Gastrocnemius medialis (tissue), 4 donors: Measurements from ENCODE around the gene CYFIP2. TPM values are rescaled to one million over a fixed set of nuclear protein-coding genes. Genes with fewer than 3 reads are reported as not detected.

Experiments used
- ATAC-seq, 2 donors: fragments of 150-250 bp; one replicate each; pipeline ENCODE4 v1.9.1; 2016
- DNase-seq, 2 donors: peaks; one replicate each; pipeline ENCODE4 v3.0.0-alpha.2; 2019
- H3K27ac ChIP-seq, 4 donors: fragments of 200-600 bp; sonication (generic); 1 replicate in 1 of 4; 2 replicates in 3 of 4; pipeline ENCODE4 v1.5.1; 2016 to 2018; ENCODE audit warnings: mild to moderate bottlenecking in 2 of 4, moderate library complexity in 1 of 4
- H3K27me3 ChIP-seq, 3 donors: fragments of 200-600 bp; sonication (generic) in 2 of 3; 1 replicate in 1 of 3; 2 replicates in 2 of 3; pipeline versions ENCODE4 v1.5.1 to v1.6.0; 2016 to 2019; ENCODE audit warnings: mild to moderate bottlenecking in 1 of 3, moderate library complexity in 1 of 3
- H3K36me3 ChIP-seq, 2 donors: fragments of 200-600 bp; sonication (generic) in 1 of 2; one replicate each; pipeline ENCODE4 v1.5.1; 2017 to 2018
- H3K4me1 ChIP-seq, 2 donors: fragments of 200-600 bp; sonication (generic) in 1 of 2; one replicate each; pipeline ENCODE4 v1.5.1; 2016 to 2017; ENCODE audit warnings: mild to moderate bottlenecking in 2 of 2
- H3K4me3 ChIP-seq, 4 donors: fragments of 200-600 bp; sonication (generic) in 3 of 4; 1 replicate in 1 of 4; 2 replicates in 3 of 4; pipeline ENCODE4 v1.5.1; 2016 to 2019; ENCODE audit warnings: mild to moderate bottlenecking in 2 of 4
- H3K9me3 ChIP-seq, 3 donors: fragments of 200-600 bp; sonication (generic) in 2 of 3; 1 replicate in 1 of 3; 2 replicates in 2 of 3; pipeline ENCODE4 v1.5.1; 2016 to 2019
- POLR2A ChIP-seq, 2 donors: fragments of 450-650 bp; IDR thresholded peaks; one replicate each; pipeline ENCODE4 v1.6.1; 2017; ENCODE audit warnings: antibody characterized with exemption in 2 of 2, mild to moderate bottlenecking in 2 of 2, moderate library complexity in 2 of 2
- in situ Hi-C, 4 donors: fragments of 200-750 bp; cut with MboI; loops; one replicate each; pipeline versions ENCODE4 v1.15.0 to v1.8.0; 2017; ENCODE audit warnings: low sequenced_read_pairs in 4 of 4
- intact Hi-C: fragments of 100-400 bp; cut with DNase I; formaldehyde crosslinking; loops from one replicate; pipeline ENCODE4 v1.15.1; 2023; ENCODE audit warnings: low total_unique reads
- total RNA-seq, 4 donors: library from RNA; depleted of rRNA; stranded (reverse); fragments of >200 nt; gene quantifications; one replicate each; pipeline versions ENCODE4 v1.1.0 to v1.2.3, GENCODE V29; 2016
- TF ChIP-seq, protein P1 (sequence below), 5 experiments: fragments of 450-650 bp in 3 of 5; fragments of 200-600 bp in 2 of 5; sonication (generic) in 2 of 5; IDR thresholded peaks in 4 of 5; conservative IDR thresholded peaks in 1 of 5; 1 replicate in 4 of 5; 2 replicates in 1 of 5; pipeline ENCODE4 v1.5.1; 2016 to 2019; ENCODE audit warnings: antibody characterized with exemption in 5 of 5, mild to moderate bottlenecking in 3 of 5, moderate library complexity in 3 of 5

The CYFIP2 gene
- total RNA-seq, 4 donors from 2014 or later: 5.9 to 15.5 (median 10.7) TPM

DNA sequence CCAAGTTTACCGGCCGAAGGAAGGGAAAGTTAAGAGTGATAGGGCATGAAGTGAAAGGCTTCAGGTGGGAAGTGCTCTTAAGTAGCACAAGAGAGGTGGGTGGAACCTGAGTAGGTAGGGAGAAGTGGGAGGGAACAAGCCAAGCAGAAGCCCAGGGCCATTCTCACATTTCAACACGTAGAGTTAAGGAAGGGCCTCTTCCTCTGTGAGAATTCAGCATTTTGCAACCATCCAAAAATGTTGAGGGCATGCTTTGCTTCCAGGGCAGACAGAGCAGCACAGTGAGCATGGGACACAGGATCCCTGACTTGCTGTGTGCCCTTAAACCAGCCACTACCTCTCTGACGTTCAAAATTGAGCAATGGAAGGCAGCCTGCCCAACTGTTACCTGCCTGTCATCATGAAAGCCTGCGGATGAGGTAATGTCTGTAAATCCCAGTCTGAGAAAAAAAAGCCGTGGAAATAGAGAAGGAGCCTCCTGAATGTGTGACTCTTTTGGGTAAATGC lies 3.3 kb downstream of the CYFIP2 start:
- TF ChIP-seq POLR2A (IDR thresholded peaks at IDR 0.05): no peak
- TF ChIP-seq, protein P1, sequence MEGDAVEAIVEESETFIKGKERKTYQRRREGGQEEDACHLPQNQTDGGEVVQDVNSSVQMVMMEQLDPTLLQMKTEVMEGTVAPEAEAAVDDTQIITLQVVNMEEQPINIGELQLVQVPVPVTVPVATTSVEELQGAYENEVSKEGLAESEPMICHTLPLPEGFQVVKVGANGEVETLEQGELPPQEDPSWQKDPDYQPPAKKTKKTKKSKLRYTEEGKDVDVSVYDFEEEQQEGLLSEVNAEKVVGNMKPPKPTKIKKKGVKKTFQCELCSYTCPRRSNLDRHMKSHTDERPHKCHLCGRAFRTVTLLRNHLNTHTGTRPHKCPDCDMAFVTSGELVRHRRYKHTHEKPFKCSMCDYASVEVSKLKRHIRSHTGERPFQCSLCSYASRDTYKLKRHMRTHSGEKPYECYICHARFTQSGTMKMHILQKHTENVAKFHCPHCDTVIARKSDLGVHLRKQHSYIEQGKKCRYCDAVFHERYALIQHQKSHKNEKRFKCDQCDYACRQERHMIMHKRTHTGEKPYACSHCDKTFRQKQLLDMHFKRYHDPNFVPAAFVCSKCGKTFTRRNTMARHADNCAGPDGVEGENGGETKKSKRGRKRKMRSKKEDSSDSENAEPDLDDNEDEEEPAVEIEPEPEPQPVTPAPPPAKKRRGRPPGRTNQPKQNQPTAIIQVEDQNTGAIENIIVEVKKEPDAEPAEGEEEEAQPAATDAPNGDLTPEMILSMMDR (IDR thresholded peaks at IDR 0.05 in 4 of 5, conservative IDR thresholded peaks at IDR 0.05 in 1 of 5): no peak
- no peaks in the 10 kb centered on the region for H3K36me3 ChIP-seq
- H3K4me3 ChIP-seq: no peak overlapping the region
- peaks cover 8 to 14% of the 10 kb centered on the region in 2 donors for H3K4me1 ChIP-seq
- intact Hi-C loops (no loop called here), in situ Hi-C loops (no loop called here)
- ATAC-seq: no peak
- no peaks in the 10 kb centered on the region for H3K27me3 ChIP-seq
- H3K27ac ChIP-seq: peak overlapping the region in 1 of 4 donors; percentile 73
- no peaks in the 10 kb centered on the region for H3K9me3 ChIP-seq
- no peak for DNase-seq

GRCh38 chr5:157269761-157270272 lies 3.9 kb downstream of the CYFIP2 start:
- no peaks in the 10 kb centered on the region for H3K9me3 ChIP-seq
- H3K4me1 ChIP-seq: peaks cover 8 to 14% of the 10 kb centered on the region in 2 donors
- no peak for TF ChIP-seq POLR2A (IDR thresholded peaks at IDR 0.05)
- TF ChIP-seq, protein P1 (IDR thresholded peaks at IDR 0.05 in 4 of 5, conservative IDR thresholded peaks at IDR 0.05 in 1 of 5): no peak
- H3K27me3 ChIP-seq: no peaks in the 10 kb centered on the region
- intact Hi-C loops (no loop called here), in situ Hi-C loops (no loop called here)
- DNase-seq: no peak
- ATAC-seq: no peak
- no peaks in the 10 kb centered on the region for H3K36me3 ChIP-seq
- no peak overlapping the region for H3K27ac ChIP-seq
- H3K4me3 ChIP-seq: no peak overlapping the region

GRCh38 chr5:157270771-157271170 lies 4.8 kb downstream of the CYFIP2 start:
- in situ Hi-C loops: no loop called here
- no peaks in the 10 kb centered on the region for H3K27me3 ChIP-seq
- DNase-seq (no peak), ATAC-seq (no peak)
- TF ChIP-seq, protein P1 (IDR thresholded peaks at IDR 0.05 in 4 of 5, conservative IDR thresholded peaks at IDR 0.05 in 1 of 5): no peak
- no peak for TF ChIP-seq POLR2A (IDR thresholded peaks at IDR 0.05)
- H3K4me3 ChIP-seq: no peak overlapping the region
- no peak overlapping the region for H3K27ac ChIP-seq
- H3K4me1 ChIP-seq: peaks cover 8 to 14% of the 10 kb centered on the region in 2 donors
- intact Hi-C loops: no loop called here
- no peaks in the 10 kb centered on the region for H3K36me3 ChIP-seq
- H3K9me3 ChIP-seq: no peaks in the 10 kb centered on the region

GRCh38 chr5:157271740-157272271 lies 5.9 kb downstream of the CYFIP2 start:
- no peaks in the 10 kb centered on the region for H3K9me3 ChIP-seq
- no peak overlapping the region for H3K27ac ChIP-seq
- no peak for DNase-seq
- peaks cover 3 to 14% of the 10 kb centered on the region in 2 donors for H3K4me1 ChIP-seq
- ATAC-seq: no peak
- intact Hi-C loops: no loop called here
- no peaks in the 10 kb centered on the region for H3K36me3 ChIP-seq
- TF ChIP-seq, protein P1 (IDR thresholded peaks at IDR 0.05 in 4 of 5, conservative IDR thresholded peaks at IDR 0.05 in 1 of 5): no peak
- no peak for TF ChIP-seq POLR2A (IDR thresholded peaks at IDR 0.05)
- in situ Hi-C loops: no loop called here
- H3K4me3 ChIP-seq: no peak overlapping the region
- no peaks in the 10 kb centered on the region for H3K27me3 ChIP-seq
